ENCODE data around the gene SLC2A11.

The SLC2A11 gene

GRCh38 chr22:23820748-23821211, 36.9 kb upstream of the SLC2A11 start:
- H3K27ac ChIP-seq (replicated peaks) = no peak overlapping the region
- no peak for TF ChIP-seq POLR2AphosphoS5 (IDR thresholded peaks at IDR 0.05; ENCODE audit: low read depth)
- TF ChIP-seq GABPA (IDR thresholded peaks at IDR 0.05; ENCODE audit: low read depth) = no peak
- no peak for TF ChIP-seq REST (IDR thresholded peaks at IDR 0.05; ENCODE audit: insufficient replicate concordance, low read depth)
- no peak for TF ChIP-seq CTCF (IDR thresholded peaks at IDR 0.05; ENCODE audit: insufficient read depth, low read length)
- no peak for TF ChIP-seq SPI1 (IDR thresholded peaks at IDR 0.05; ENCODE audit: borderline replicate concordance, low read depth)
- no peak for DNase-seq (ENCODE audit: low read depth in 1 of 2, low spot score in 1 of 2)
- no peaks in the 10 kb centered on the region for H3K27me3 ChIP-seq (ENCODE audit: insufficient read depth, poor library complexity, severe bottlenecking)
- no peak overlapping the region for H3K4me3 ChIP-seq (replicated peaks; ENCODE audit: insufficient read depth, low read length)

- no peak for TF ChIP-seq CTCF (IDR thresholded peaks at IDR 0.05; ENCODE audit: insufficient read depth, low read length)
- TF ChIP-seq SPI1 (IDR thresholded peaks at IDR 0.05; ENCODE audit: borderline replicate concordance, low read depth) = no peak
- TF ChIP-seq GABPA (IDR thresholded peaks at IDR 0.05; ENCODE audit: low read depth) = no peak
- TF ChIP-seq REST (IDR thresholded peaks at IDR 0.05; ENCODE audit: insufficient replicate concordance, low read depth) = no peak
- H3K27ac ChIP-seq (replicated peaks) = no peak overlapping the region
- H3K27me3 ChIP-seq (ENCODE audit: insufficient read depth, poor library complexity, severe bottlenecking) = no peaks in the 10 kb centered on the region
- no peak for DNase-seq (ENCODE audit: low read depth in 1 of 2, low spot score in 1 of 2)
- no peak overlapping the region for H3K4me3 ChIP-seq (replicated peaks; ENCODE audit: insufficient read depth, low read length)
Observed at GRCh38 chr22:23822101-23822671, 35.5 kb upstream of the SLC2A11 start.

- no peak overlapping the region for H3K27ac ChIP-seq (replicated peaks)
- DNase-seq (ENCODE audit: low read depth in 1 of 2, low spot score in 1 of 2) = no peak
- H3K4me3 ChIP-seq (replicated peaks; ENCODE audit: insufficient read depth, low read length) = no peak overlapping the region
- no peaks in the 10 kb centered on the region for H3K27me3 ChIP-seq (ENCODE audit: insufficient read depth, poor library complexity, severe bottlenecking)
- TF ChIP-seq REST (IDR thresholded peaks at IDR 0.05; ENCODE audit: insufficient replicate concordance, low read depth) (no peak), GABPA (IDR thresholded peaks at IDR 0.05; ENCODE audit: low read depth) (no peak), CTCF (IDR thresholded peaks at IDR 0.05; ENCODE audit: insufficient read depth, low read length) (no peak), SPI1 (IDR thresholded peaks at IDR 0.05; ENCODE audit: borderline replicate concordance, low read depth) (no peak), POLR2AphosphoS5 (IDR thresholded peaks at IDR 0.05; ENCODE audit: low read depth) (no peak)
Observed at GRCh38 chr22:23823331-23823791, 34.3 kb upstream of the SLC2A11 start.
